ENCODE data around the gene CYP3A4.
"Not testable (repeated sequence)": the region's sequence is repeated elsewhere in the genome, so short reads cannot be mapped to it uniquely, and the experiment has no call there.

CYP3A4 gene

DNA sequence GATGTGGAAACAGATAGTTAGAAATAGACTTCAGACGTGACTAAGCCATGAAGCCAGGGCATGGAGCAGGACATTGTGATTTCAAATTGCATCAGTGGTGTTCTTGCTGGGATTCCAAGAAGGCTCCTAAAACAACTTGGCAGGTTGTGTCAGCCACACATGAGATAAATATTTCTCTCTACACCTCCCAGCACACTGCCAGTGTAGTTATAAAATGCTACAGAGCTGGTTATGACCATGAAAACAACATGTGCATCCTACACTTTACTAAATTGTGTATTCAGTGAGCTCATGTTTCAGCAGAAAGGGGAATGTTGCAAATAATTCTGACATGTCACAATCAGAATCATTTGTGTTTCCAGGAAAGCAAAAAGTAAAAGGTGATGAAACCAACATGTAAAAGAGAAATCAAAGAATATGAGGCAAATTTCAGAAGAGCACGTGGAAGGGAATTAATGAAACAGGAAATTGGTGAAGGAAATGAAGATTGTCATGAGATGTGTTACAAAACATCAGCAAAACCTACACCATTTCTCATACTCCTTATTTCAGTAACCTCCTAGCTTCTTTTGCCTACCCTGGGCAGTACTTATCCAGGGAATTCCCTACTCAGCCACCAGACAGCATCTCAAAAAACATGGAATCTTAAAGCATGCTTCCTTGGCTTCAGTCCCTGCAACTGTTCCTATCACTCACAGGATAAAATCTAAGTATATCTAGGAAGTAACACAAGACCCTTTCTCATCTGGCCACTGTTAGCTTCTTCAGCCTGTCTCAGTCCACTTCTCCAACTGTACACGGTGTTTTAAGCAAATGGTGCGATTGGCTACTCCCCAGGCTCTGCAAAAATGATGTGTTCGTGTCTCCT lies 43.2 kb downstream of the CYP3A4 start:
- H3K4me3 ChIP-seq (replicated peaks; ENCODE audit: low read depth, low read length), result no peak overlapping the region
- DNase-seq (ENCODE audit: extremely low read depth, low read depth), result no peak
- TF ChIP-seq, protein P1, sequence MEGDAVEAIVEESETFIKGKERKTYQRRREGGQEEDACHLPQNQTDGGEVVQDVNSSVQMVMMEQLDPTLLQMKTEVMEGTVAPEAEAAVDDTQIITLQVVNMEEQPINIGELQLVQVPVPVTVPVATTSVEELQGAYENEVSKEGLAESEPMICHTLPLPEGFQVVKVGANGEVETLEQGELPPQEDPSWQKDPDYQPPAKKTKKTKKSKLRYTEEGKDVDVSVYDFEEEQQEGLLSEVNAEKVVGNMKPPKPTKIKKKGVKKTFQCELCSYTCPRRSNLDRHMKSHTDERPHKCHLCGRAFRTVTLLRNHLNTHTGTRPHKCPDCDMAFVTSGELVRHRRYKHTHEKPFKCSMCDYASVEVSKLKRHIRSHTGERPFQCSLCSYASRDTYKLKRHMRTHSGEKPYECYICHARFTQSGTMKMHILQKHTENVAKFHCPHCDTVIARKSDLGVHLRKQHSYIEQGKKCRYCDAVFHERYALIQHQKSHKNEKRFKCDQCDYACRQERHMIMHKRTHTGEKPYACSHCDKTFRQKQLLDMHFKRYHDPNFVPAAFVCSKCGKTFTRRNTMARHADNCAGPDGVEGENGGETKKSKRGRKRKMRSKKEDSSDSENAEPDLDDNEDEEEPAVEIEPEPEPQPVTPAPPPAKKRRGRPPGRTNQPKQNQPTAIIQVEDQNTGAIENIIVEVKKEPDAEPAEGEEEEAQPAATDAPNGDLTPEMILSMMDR (IDR thresholded peaks at IDR 0.05; ENCODE audit: low read depth, low read length, missing control alignments), result no peak

DNA sequence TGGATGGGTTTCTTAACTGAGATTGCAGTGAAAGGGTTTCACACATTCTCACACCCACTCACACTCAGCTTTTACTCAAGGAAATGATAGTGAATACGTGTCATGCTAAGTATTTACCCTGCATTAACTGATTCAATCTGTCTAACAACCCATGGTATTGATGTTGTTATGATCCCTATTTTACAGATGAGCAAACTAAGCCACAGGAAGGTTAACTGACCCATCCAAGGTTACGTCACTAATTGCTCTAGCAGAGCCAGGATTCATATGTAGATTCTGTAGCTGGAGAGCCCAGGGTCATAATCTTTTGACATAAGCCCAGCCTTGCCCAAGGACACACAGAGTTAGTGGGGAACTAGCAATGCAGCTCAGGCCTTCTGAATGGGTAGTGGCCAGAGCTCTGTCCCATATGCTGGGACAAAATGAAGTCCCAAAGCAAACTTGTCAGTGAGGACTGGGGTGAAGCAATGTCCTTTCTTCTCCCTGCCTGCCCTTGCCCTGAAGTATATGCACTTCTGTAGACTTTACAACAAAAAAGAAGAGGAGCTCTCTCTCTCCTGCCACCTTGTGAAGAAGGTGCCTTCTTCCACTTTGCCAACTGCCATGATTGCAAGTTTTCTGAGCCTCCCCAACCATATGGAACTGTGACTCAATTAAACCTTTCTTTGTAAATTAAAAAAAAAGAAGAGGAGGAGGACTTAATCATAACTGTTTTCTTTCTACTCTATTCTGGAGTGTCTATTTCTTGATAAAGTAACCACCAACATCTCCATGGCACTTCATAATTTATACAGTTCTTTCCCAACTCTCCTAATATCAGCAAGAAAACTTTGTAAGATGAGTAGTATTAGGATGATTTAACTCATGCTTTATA lies 44.0 kb downstream of the CYP3A4 start:
- no peak for DNase-seq (ENCODE audit: extremely low read depth, low read depth)
- H3K4me3 ChIP-seq (replicated peaks; ENCODE audit: low read depth, low read length), result no peak overlapping the region
- TF ChIP-seq, protein P1 (IDR thresholded peaks at IDR 0.05; ENCODE audit: low read depth, low read length, missing control alignments), result no peak

DNA sequence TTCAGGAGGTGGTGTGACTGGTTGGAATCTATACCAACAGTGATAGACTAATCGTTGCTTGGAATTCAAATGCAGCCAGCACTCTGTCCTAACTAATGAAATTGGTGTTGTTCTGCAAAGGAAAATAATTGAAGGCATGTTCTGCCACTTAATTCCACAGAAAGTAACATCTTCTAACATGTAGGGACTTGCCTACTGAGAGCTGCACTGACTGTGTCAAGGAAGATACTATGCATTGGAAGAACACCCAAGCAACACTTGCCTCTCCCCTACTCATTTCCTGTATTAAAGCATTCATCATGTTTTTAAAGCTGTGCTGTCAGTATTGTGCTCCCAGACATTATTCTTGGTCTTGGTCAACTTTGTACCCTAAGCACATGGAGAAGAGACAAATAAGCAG lies 46.3 kb downstream of the CYP3A4 start:
- H3K4me3 ChIP-seq (replicated peaks; ENCODE audit: low read depth, low read length), result no peak overlapping the region
- TF ChIP-seq, protein P1 (IDR thresholded peaks at IDR 0.05; ENCODE audit: low read depth, low read length, missing control alignments), result no peak
- DNase-seq (ENCODE audit: extremely low read depth, low read depth), result peak; percentile 24

DNA sequence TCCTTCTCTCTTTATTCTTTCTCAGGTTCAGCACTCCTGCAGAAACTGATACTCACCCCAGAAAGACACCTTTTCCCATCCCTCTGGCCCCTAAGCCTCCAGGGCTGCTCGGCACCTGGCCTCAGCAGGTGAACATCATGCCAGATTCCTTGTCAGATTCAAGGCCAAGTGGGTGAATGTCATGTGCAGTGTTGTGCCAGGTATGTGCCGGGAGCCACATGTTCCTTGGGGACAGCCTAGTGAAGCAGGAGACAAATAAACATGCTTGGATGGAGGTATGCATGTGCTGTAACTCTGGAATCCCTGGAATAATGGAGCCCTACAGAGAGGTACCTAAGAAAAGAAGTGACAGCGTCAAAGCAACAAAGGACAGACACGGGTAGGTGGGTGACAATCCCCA lies 47.3 kb downstream of the CYP3A4 start:
- DNase-seq (ENCODE audit: extremely low read depth, low read depth); H3K4me3 ChIP-seq (replicated peaks; ENCODE audit: low read depth, low read length): not testable (repeated sequence)

DNA sequence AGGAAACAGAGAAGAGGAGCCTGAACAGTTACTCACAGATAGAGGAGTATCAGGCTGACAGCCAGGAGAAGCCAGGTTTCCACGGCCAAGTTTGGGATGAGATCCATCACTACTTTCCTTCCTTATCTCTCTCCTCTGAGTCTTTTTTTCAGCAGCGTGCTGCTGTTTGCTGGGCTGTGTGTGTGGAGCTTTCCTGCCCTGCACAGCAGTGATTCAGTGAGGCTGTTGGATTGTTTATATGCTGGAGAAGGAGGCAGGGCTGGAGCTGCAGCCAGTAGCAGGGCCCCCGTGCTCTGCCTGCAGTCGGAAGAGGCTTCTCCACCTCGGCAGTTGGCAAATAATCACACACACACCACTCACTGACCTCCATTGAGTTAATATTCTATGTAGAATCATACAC lies 49.0 kb downstream of the CYP3A4 start, which contains the start of gene CYP3A7:
TSS of gene CYP3A7 (minus strand) at position 210 of the 400 bp plus-strand sequence. CDS start at position 107, 103 bp downstream.
- TF ChIP-seq, protein P1 (IDR thresholded peaks at IDR 0.05; ENCODE audit: low read depth, low read length, missing control alignments), result no peak
- DNase-seq (ENCODE audit: extremely low read depth, low read depth), result no peak
- no peak within 1 kb of the TSS for H3K4me3 ChIP-seq (replicated peaks; ENCODE audit: low read depth, low read length)

DNA sequence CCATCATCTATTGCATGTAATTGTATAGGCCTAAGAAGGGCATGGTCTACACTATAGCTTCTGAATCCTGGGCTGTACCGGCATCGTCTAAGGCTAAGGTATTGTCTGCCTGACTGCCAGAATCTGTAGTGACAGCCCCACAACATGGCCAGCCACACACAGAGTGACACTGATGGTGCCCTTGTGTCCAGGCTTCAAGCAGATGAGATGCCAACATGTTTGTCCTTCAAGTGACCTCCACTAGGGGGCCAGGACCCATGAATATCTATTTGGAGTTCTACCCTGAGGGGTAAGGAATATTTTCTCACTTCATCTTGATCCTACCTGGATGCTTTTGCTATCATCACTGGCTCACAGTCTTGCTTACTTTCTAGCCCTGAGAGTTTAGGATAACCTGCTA lies 50.5 kb downstream of the CYP3A4 start:
- H3K4me3 ChIP-seq (replicated peaks; ENCODE audit: low read depth, low read length), result no peak overlapping the region
- TF ChIP-seq, protein P1 (IDR thresholded peaks at IDR 0.05; ENCODE audit: low read depth, low read length, missing control alignments), result peak; percentile 47
- no peak for DNase-seq (ENCODE audit: extremely low read depth, low read depth)

DNA sequence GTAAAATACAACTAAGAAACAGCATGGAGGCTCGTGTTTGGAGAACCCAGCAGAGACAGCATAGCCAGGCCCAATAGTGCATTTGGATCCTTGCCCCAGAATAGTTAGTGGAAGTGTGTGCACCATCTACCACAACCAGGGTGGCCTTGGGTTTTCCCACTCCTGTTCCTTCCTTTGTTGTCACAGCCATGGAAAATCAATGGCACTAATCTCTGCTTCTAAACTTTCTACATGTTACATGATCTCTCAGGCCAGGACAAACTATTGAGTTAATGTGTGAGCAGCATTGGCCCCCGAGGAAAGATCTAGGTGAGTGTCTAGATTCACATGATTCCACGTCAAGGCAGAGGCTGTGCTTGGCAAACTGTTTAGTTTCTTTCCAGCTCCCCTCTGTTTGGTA lies 51.0 kb downstream of the CYP3A4 start:
- no peak overlapping the region for H3K4me3 ChIP-seq (replicated peaks; ENCODE audit: low read depth, low read length)
- no peak for DNase-seq (ENCODE audit: extremely low read depth, low read depth)
- TF ChIP-seq, protein P1 (IDR thresholded peaks at IDR 0.05; ENCODE audit: low read depth, low read length, missing control alignments), result no peak
